Ovary (tissue), 3 donors: ENCODE results near the gene PAGE4.

Source experiments
- CTCF ChIP-seq, 3 donors: fragments of 450-650 bp in 2 of 3; fragments of 200-600 bp in 1 of 3; IDR thresholded peaks; one replicate each; pipeline versions ENCODE4 v1.5.1 to v1.8.0; 2016 to 2022; ENCODE audit warnings: antibody characterized with exemption in 3 of 3, mild to moderate bottlenecking in 1 of 3
- POLR2A ChIP-seq: fragments of 450-650 bp; IDR thresholded peaks from one replicate; pipeline ENCODE4 v1.6.1; 2017; ENCODE audit warnings: antibody characterized with exemption, mild to moderate bottlenecking, moderate library complexity
- donor health status: DM: no; HTN: no; CAD: no.

- TF ChIP-seq CTCF (IDR thresholded peaks at IDR 0.05) (no peak), POLR2A (no peak)
Measured at GRCh38 chrX:49793686-49794085, 35.4 kb upstream of the PAGE4 start.
